PC-3 (cell line): ENCODE results near the gene CCDC141. TPM values are rescaled to one million over a fixed set of nuclear protein-coding genes. Genes with fewer than 3 reads are reported as not detected.

Experiments used
- ATAC-seq: fragments of 200-7000 bp; cut with Tn5 transposase; 2 replicates; pipeline ENCODE4 v1.9.1; 2020; ENCODE audit warnings: mild to moderate bottlenecking, moderate library complexity
- BruUV-seq: library from RNA; stranded (reverse); fragments of 400-500 nt; replicated peaks from 2 replicates; lab custom pipeline; 2021; lab: Mats Ljungman, UMichigan
- CTCF ChIA-PET: fragments of 300-600 bp; sonication (Branson Sonifier 250); formaldehyde crosslinking; loops from one replicate; lab custom pipeline; 2022; ENCODE audit warnings: antibody characterized with exemption; lab: Charles Lee
- POLR2A ChIA-PET: fragments of 300-600 bp; sonication (Branson Sonifier 250); formaldehyde crosslinking; loops from one replicate; lab custom pipeline; 2022; ENCODE audit warnings: antibody characterized with exemption; ENCODE audit not compliant: unreplicated experiment; lab: Charles Lee
- DNase-seq: peaks from one replicate; pipeline ENCODE4 v3.0.0-alpha.2; 2015
- H2AFZ ChIP-seq: fragments of 300-600 bp; sonication (generic); 2 replicates; pipeline ENCODE4 v1.6.0; 2016; ENCODE audit warnings: antibody characterized with exemption, low read length
- H3F3A ChIP-seq: fragments of 300-600 bp; sonication (generic); one replicate; pipeline ENCODE4 v1.6.0; 2017; ENCODE audit warnings: antibody characterized with exemption, low read length, control low read depth, mild to moderate bottlenecking; ENCODE audit not compliant: unreplicated experiment
- H3K27ac ChIP-seq: fragments of 300-600 bp; sonication (generic); 2 replicates; pipeline ENCODE4 v1.5.1; 2016; ENCODE audit warnings: mild to moderate bottlenecking, low read length
- H3K27me3 ChIP-seq: fragments of 300-600 bp; sonication (generic); 2 replicates; pipeline ENCODE4 v1.6.1; 2016; ENCODE audit warnings: low read length, mixed read lengths
- H3K36me3 ChIP-seq: fragments of 300-600 bp; sonication (generic); 2 replicates; pipeline ENCODE4 v1.6.1; 2016; ENCODE audit warnings: low read depth, mixed run types, low read length, mixed read lengths
- H3K4me1 ChIP-seq: fragments of 300-600 bp; sonication (generic); 2 replicates; pipeline ENCODE4 v1.5.1; 2016; ENCODE audit warnings: low read length; ENCODE audit not compliant: insufficient read depth
- H3K4me2 ChIP-seq: fragments of 300-600 bp; sonication (generic); 2 replicates; pipeline ENCODE4 v1.6.0; 2016; ENCODE audit warnings: low read length
- H3K4me3 ChIP-seq: fragments of 300-600 bp; sonication (generic); 2 replicates; pipeline ENCODE4 v1.5.1; 2016; ENCODE audit warnings: mild to moderate bottlenecking, low read length, mixed read lengths
- H3K79me2 ChIP-seq: fragments of 300-600 bp; sonication (generic); 2 replicates; pipeline ENCODE4 v1.6.1; 2017; ENCODE audit warnings: low read length, mixed read lengths
- H3K9ac ChIP-seq: fragments of 300-600 bp; sonication (generic); 2 replicates; pipeline ENCODE4 v1.6.0; 2016; ENCODE audit warnings: mild to moderate bottlenecking, low read length
- H3K9me2 ChIP-seq: fragments of 300-600 bp; sonication (generic); replicated peaks from 2 replicates; pipeline ENCODE4 v1.6.1; 2016; ENCODE audit warnings: mixed run types, low read length, mixed read lengths
- H3K9me3 ChIP-seq: fragments of 300-600 bp; sonication (generic); 2 replicates; pipeline ENCODE4 v1.6.1; 2016; ENCODE audit warnings: low read length, mixed read lengths
- H4K20me1 ChIP-seq: fragments of 300-600 bp; sonication (generic); 2 replicates; pipeline ENCODE4 v1.6.1; 2016; ENCODE audit warnings: low read length, mixed read lengths
- EZH2 ChIP-seq: fragments of 300-600 bp; sonication (generic); IDR thresholded peaks from one replicate; pipeline ENCODE4 v1.6.1; 2017; ENCODE audit warnings: antibody characterized with exemption, mild to moderate bottlenecking, low read length; ENCODE audit not compliant: unreplicated experiment
- EZH2phosphoT487 ChIP-seq: fragments of 300-600 bp; sonication (generic); IDR thresholded peaks from 2 replicates; pipeline ENCODE4 v1.6.1; 2018; ENCODE audit warnings: mild to moderate bottlenecking, antibody characterized with exemption, low read length, borderline replicate concordance
- intact Hi-C: fragments of 100-400 bp; cut with micrococcal nuclease; formaldehyde crosslinking; loops from 2 replicates; pipeline ENCODE4 v1.9.0; 2023
- total RNA-seq: library from RNA; depleted of rRNA; stranded (reverse); fragments of >200 nt; gene quantifications from 2 replicates; pipeline ENCODE4 v1.2.3, GENCODE V29; 2014
- TF ChIP-seq, protein P1 (sequence below): fragments of 300-600 bp; sonication (generic); conservative IDR thresholded peaks from 2 replicates; pipeline ENCODE4 v1.5.1; 2017; ENCODE audit warnings: antibody characterized with exemption, low read depth, mild to moderate bottlenecking, low read length

Gene CCDC141
- total RNA-seq, 1 experiment from 2014 or later = 1.1 TPM

DNA sequence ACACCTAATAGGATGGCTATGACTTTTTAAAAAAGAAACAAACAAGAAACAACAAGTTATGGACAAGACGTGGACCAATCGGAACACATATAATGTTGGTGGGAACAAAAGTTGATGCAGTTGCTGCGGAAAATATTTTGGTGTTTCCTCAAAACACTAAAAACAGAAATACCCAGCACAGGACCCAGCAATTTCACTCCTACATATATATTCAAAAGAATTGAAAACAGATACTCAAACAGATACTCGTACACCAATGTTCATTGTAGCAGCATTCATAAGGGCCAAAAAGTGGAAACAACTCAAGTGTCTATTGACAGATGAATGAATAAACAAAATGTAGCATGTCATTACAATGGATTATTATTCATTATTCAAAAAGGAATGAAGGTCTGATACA, 12.1 kb downstream of the CCDC141 start:
- intact Hi-C loops = no loop called here
- ATAC-seq (no peak), DNase-seq (no peak)
- POLR2A ChIA-PET = no interaction called here
- Histone ChIP-seq H3F3A (no peaks in the 10 kb centered on the region), H2AFZ (no peak overlapping the region), H3K4me3 (no peak overlapping the region), H3K27me3 (peaks cover 7% of the 10 kb centered on the region; the same call in 1 of the 2 replicates), H3K4me2 (no peak overlapping the region), H3K9me2 (no peaks in the 10 kb centered on the region), H3K36me3 (no peaks in the 10 kb centered on the region; the same call in 1 of the 2 replicates), H3K9ac (no peak overlapping the region), H3K4me1 (no peaks in the 10 kb centered on the region), H4K20me1 (no peaks in the 10 kb centered on the region), H3K79me2 (no peaks in the 10 kb centered on the region), H3K27ac (no peak overlapping the region), H3K9me3 (no peaks in the 10 kb centered on the region)
- CTCF ChIA-PET = no interaction called here
- TF ChIP-seq EZH2 = no peak
- no peak for TF ChIP-seq EZH2phosphoT487
- TF ChIP-seq, protein P1, sequence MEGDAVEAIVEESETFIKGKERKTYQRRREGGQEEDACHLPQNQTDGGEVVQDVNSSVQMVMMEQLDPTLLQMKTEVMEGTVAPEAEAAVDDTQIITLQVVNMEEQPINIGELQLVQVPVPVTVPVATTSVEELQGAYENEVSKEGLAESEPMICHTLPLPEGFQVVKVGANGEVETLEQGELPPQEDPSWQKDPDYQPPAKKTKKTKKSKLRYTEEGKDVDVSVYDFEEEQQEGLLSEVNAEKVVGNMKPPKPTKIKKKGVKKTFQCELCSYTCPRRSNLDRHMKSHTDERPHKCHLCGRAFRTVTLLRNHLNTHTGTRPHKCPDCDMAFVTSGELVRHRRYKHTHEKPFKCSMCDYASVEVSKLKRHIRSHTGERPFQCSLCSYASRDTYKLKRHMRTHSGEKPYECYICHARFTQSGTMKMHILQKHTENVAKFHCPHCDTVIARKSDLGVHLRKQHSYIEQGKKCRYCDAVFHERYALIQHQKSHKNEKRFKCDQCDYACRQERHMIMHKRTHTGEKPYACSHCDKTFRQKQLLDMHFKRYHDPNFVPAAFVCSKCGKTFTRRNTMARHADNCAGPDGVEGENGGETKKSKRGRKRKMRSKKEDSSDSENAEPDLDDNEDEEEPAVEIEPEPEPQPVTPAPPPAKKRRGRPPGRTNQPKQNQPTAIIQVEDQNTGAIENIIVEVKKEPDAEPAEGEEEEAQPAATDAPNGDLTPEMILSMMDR = no peak
- no TSS peak for BruUV-seq

DNA sequence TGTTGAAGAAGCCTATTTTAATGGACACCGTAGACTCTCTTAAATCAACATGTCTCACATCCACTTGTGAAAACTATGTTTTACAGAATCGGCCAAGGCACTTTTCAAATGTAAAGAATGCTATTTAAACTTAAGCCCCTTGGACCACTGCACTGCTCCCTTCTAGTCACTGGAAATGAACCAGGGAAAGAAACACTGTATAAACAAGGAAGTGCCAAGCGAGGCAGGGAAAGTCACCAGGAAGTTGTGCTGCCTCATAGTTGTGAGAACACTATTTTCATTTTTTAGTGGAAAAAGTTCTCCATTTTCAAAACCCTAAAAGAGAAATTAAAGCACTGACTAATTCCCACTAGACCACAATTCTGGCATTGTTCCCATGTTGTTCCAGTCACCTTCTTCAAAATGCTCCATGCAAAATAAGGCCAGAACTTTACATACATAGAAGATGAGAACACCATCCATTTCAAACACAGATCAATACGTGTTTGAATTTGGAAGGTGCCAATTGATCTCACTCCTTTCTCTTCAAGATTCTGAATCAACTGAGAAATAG, 13.5 kb downstream of the CCDC141 start:
- no peak for TF ChIP-seq EZH2
- TF ChIP-seq, protein P1 = no peak
- TF ChIP-seq EZH2phosphoT487 = no peak
- ChIA-PET CTCF (no interaction called here), POLR2A (no interaction called here)
- no peaks in the 10 kb centered on the region for H3K4me1 ChIP-seq
- H3K36me3 ChIP-seq = no peaks in the 10 kb centered on the region; the same call in 1 of the 2 replicates
- no TSS peak for BruUV-seq
- H3K9ac ChIP-seq = no peak overlapping the region
- intact Hi-C loops = no loop called here
- no peaks in the 10 kb centered on the region for H3K9me3 ChIP-seq
- no peak overlapping the region for H3K4me3 ChIP-seq
- ATAC-seq = no peak
- no peaks in the 10 kb centered on the region for H3K9me2 ChIP-seq
- no peak overlapping the region for H3K4me2 ChIP-seq
- no peaks in the 10 kb centered on the region for H3K79me2 ChIP-seq
- no peaks in the 10 kb centered on the region for H3F3A ChIP-seq
- H2AFZ ChIP-seq = no peak overlapping the region
- no peak overlapping the region for H3K27ac ChIP-seq
- H3K27me3 ChIP-seq = peaks cover 7% of the 10 kb centered on the region; the same call in 1 of the 2 replicates
- DNase-seq = no peak
- no peaks in the 10 kb centered on the region for H4K20me1 ChIP-seq

DNA sequence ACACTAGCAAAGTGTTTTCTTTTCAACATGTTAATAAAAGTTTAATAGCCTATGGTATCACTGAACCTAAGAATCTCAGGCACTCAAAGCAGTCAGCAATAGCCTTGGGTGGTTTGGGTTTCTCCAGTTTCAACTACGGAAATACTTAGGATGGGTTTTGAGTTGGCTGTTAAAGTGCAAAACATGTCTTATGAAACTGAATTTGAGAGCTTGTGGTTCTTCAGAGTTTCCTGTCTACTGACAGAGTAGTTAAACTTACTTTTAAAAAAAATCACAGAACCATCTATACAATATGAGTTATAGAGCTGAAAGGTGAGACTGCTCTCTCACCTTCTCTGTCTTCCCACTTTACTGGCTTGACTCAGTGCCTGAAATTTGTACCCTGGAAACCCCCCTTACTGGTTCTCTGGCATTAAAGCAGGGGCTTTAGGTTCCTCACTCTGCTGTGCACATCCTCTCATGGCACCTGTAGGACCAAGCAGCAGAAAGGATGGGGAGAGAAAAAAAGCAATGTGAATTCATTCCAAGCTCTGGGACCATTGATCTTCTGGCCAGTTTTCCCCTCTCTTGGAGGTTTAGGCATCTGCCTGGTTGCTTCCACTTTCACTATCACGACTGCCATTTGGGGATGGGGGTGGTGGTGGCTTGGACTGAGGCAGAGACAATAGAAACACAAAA, 18.1 kb downstream of the CCDC141 start:
- TF ChIP-seq, protein P1 = no peak
- TF ChIP-seq EZH2 (no peak), EZH2phosphoT487 (no peak)
- ATAC-seq = peak; percentile 24
- no peak overlapping the region for H3K4me2 ChIP-seq
- H2AFZ ChIP-seq = no peak overlapping the region
- H3K4me3 ChIP-seq = no peak overlapping the region
- no peaks in the 10 kb centered on the region for H3F3A ChIP-seq
- no peaks in the 10 kb centered on the region for H3K27me3 ChIP-seq
- no peak overlapping the region for H3K27ac ChIP-seq
- no peaks in the 10 kb centered on the region for H3K36me3 ChIP-seq
- intact Hi-C loops = no loop called here
- no peaks in the 10 kb centered on the region for H3K9me2 ChIP-seq
- H4K20me1 ChIP-seq = no peaks in the 10 kb centered on the region
- BruUV-seq = no TSS peak
- H3K9me3 ChIP-seq = no peaks in the 10 kb centered on the region
- DNase-seq = peak; percentile 20
- no peaks in the 10 kb centered on the region for H3K79me2 ChIP-seq
- ChIA-PET POLR2A (no interaction called here), CTCF (no interaction called here)
- H3K4me1 ChIP-seq = no peaks in the 10 kb centered on the region
- H3K9ac ChIP-seq = no peak overlapping the region
